ENCODE measurements around the gene XYLB.

DNA sequence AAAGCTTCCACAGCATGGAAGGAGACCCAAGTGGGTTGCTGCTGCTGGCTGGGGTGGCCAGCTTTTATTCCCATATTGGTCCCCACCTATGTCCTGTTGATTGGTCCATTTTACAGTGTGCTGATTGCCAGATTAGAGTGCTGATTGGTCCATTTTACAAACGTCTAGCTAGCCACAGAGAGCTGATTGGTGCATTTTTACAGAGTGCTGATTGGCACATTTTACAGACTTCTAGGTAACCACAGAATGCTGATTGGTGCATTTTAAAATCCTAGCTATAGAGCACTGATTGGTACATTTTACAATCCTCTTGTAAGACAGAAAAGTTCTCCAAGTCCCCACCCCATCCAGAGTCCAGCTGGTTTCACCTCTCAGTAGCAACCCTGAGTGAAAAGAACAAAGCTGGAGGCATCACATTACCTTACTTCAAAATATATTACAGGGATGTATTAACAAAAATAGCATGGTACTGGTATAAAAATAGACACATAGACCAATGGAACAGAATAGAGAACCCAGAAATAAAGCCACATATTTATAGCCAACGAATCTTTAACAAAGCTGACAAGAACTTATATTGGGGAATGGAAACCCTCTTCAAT lies 99.6 kb downstream of the XYLB start:
- no peak for TF ChIP-seq CTCF (IDR thresholded peaks at IDR 0.05)
- no peak for TF ChIP-seq POLR2A (IDR thresholded peaks at IDR 0.05)
